ENCODE results near the gene GIMD1.

GRCh38 chr4:106315476-106315967 is 53.1 kb downstream of the GIMD1 start:
- TF ChIP-seq POLR2AphosphoS5 (IDR thresholded peaks at IDR 0.05; ENCODE audit: low read depth, low read length) (no peak), POLR2A (IDR thresholded peaks at IDR 0.05; ENCODE audit: low read depth, low read length) (no peak), SPI1 (IDR thresholded peaks at IDR 0.05; ENCODE audit: low read depth, low read length) (0 out of 2 replicates have a peak, but pooled peaks have one; percentile 22), TAF1 (IDR thresholded peaks at IDR 0.05; ENCODE audit: low read depth, low read length) (no peak), PAX5 (IDR thresholded peaks at IDR 0.05; ENCODE audit: insufficient read depth, low read length, severe bottlenecking) (no peak), POU2F2 (IDR thresholded peaks at IDR 0.05; ENCODE audit: low read depth, low read length) (no peak)

All from GM12891 (cell line).